Epithelial cell of esophagus (primary cell): ENCODE results near the gene FAF1.

Experiments
- DNase-seq: peaks from one replicate; pipeline ENCODE4 v3.0.0; 2010; ENCODE audit warnings: low read depth
- H3K4me3 ChIP-seq: 2 replicates; pipeline ENCODE4 v1.5.1; 2011; ENCODE audit warnings: mild to moderate bottlenecking, low read length, control low read depth
- TF ChIP-seq, protein P1 (sequence below): IDR thresholded peaks from 2 replicates; pipeline ENCODE4 v1.5.1; 2011; ENCODE audit warnings: low read depth, mild to moderate bottlenecking, low read length, control low read depth, inconsistent platforms; ENCODE audit not compliant: insufficient read depth; ENCODE audit errors: missing control alignments

The FAF1 gene

DNA sequence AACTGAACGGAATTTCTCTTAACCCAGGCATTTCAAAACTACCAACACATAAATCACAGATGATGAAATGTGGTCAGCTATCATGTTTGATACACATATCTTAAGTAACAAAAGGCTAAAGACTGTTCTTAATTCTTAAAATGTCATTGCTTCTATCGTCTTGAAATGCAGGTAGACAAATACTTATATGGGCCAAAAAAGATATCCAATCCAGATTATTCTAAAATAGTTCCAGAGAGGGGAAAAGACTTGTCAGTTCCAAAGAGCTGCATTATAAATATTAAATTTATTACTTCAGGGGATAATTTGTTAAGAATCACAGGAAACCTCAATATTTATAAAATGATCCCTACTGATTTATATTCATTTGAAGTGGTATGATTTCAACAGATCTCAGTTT is 259.4 kb downstream of the FAF1 start:
- no peak for DNase-seq
- TF ChIP-seq, protein P1, sequence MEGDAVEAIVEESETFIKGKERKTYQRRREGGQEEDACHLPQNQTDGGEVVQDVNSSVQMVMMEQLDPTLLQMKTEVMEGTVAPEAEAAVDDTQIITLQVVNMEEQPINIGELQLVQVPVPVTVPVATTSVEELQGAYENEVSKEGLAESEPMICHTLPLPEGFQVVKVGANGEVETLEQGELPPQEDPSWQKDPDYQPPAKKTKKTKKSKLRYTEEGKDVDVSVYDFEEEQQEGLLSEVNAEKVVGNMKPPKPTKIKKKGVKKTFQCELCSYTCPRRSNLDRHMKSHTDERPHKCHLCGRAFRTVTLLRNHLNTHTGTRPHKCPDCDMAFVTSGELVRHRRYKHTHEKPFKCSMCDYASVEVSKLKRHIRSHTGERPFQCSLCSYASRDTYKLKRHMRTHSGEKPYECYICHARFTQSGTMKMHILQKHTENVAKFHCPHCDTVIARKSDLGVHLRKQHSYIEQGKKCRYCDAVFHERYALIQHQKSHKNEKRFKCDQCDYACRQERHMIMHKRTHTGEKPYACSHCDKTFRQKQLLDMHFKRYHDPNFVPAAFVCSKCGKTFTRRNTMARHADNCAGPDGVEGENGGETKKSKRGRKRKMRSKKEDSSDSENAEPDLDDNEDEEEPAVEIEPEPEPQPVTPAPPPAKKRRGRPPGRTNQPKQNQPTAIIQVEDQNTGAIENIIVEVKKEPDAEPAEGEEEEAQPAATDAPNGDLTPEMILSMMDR: no peak
- H3K4me3 ChIP-seq: no peak overlapping the region

- no peak overlapping the region for H3K4me3 ChIP-seq
- DNase-seq: no peak
- TF ChIP-seq, protein P1: no peak
Measured at GRCh38 chr1:50700214-50700613, 259.9 kb downstream of the FAF1 start.

GRCh38 chr1:50699795-50700194 is 260.3 kb downstream of the FAF1 start:
- no peak overlapping the region for H3K4me3 ChIP-seq
- DNase-seq: no peak
- TF ChIP-seq, protein P1: no peak

GRCh38 chr1:50697440-50698421 is 262.3 kb downstream of the FAF1 start:
- TF ChIP-seq, protein P1: no peak
- no peak for DNase-seq
- no peak overlapping the region for H3K4me3 ChIP-seq

GRCh38 chr1:50693829-50694228 is 266.2 kb downstream of the FAF1 start:
- TF ChIP-seq, protein P1: no peak
- no peak overlapping the region for H3K4me3 ChIP-seq
- DNase-seq: no peak

GRCh38 chr1:50684185-50684584 is 275.9 kb downstream of the FAF1 start:
- no peak for DNase-seq
- no peak overlapping the region for H3K4me3 ChIP-seq
- TF ChIP-seq, protein P1: peak; percentile 6
